HG03025 (cell line): ENCODE measurements around the gene IQCE.

Source experiments
- ATAC-seq: cut with Tn5 transposase; IDR thresholded peaks from one replicate; pipeline ENCODE4 v1.9.1; 2021; ENCODE audit warnings: mild to moderate bottlenecking, moderate library complexity; ENCODE audit not compliant: unreplicated experiment, low FRiP score

The IQCE gene

GRCh38 chr7:2641406-2642393, 82.9 kb downstream of the IQCE start:
- ATAC-seq = no peak

GRCh38 chr7:2643386-2644219, 84.8 kb downstream of the IQCE start:
- no peak for ATAC-seq

- ATAC-seq = no peak
These were observed 85.4 kb downstream of the IQCE start for GRCh38 chr7:2644220-2644561.

GRCh38 chr7:2644562-2645273, 85.9 kb downstream of the IQCE start:
- ATAC-seq = no peak

GRCh38 chr7:2645274-2645868, 86.6 kb downstream of the IQCE start:
- ATAC-seq = no peak

- ATAC-seq = no peak
These were observed 87.5 kb downstream of the IQCE start for GRCh38 chr7:2646336-2646679.

- ATAC-seq = no peak
These were observed 88.1 kb downstream of the IQCE start for GRCh38 chr7:2646680-2647571.

GRCh38 chr7:2647594-2648172, 88.9 kb downstream of the IQCE start:
- ATAC-seq = no peak

GRCh38 chr7:2649139-2649838, 90.5 kb downstream of the IQCE start:
- ATAC-seq = no peak

GRCh38 chr7:2649991-2650390, 91.2 kb downstream of the IQCE start:
- no peak for ATAC-seq

GRCh38 chr7:2650451-2650850, 91.7 kb downstream of the IQCE start:
- ATAC-seq = no peak

GRCh38 chr7:2651336-2651735, 92.6 kb downstream of the IQCE start:
- ATAC-seq = no peak

- ATAC-seq = no peak
These were observed 93.3 kb downstream of the IQCE start for GRCh38 chr7:2651847-2652735.

- no peak for ATAC-seq
These were observed 93.9 kb downstream of the IQCE start for GRCh38 chr7:2652736-2653060.

GRCh38 chr7:2654059-2654458, 95.3 kb downstream of the IQCE start:
- ATAC-seq = no peak

GRCh38 chr7:2655870-2656614, 97.3 kb downstream of the IQCE start:
- no peak for ATAC-seq

- no peak for ATAC-seq
These were observed 98.4 kb downstream of the IQCE start for GRCh38 chr7:2657208-2657607.
